ENCODE results near the gene CD27.

The CD27 gene

DNA sequence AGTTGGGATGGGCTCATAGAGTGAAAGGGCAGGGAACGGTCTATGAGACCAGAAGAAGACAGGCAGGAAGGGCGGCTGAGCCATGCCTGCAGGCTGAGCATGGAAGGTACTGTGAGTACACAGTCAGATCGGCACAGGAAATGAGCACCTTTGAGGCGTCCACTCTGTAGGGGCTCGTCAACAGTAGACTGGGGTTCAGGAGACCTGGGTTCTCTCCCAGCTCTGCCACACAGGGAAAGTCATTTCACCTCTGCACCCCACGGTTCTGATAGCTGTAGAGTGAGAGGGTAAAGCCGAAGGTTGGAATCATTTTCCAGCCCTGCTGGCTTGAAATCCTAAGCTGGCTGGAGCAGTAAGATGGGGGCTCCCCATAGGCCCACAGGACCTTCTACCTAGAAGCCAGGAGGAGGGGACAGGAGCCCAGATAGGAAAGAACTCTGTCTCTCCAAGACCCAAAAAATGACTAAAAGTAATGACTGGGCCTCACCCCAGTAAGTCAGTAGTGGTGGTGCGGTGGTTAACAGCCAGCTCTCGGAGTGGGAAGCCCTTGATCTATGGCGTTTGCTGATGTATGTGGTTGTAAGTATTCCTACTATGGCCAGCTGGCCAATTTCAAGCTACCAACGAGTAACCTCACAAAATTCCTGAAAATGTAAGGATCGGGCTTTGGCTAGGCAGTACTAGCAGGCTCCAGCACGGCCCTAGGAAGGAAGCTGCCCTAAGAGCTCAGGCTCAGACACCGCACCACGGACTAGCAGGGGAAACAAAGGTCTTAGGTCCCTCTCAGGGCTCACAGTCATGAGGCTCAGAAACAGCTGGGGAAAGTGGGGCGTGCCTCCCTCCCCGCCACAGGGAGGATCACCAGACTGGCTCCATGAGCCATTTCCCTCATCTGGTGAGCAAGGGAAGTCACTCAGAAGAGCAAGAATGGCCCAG lies 10.3 kb upstream of the CD27 start:
- no peak overlapping the region for H3K4me3 ChIP-seq (ENCODE audit: low read length)
- DNase-seq (ENCODE audit: low read depth) = no peak
- TF ChIP-seq, protein P1, sequence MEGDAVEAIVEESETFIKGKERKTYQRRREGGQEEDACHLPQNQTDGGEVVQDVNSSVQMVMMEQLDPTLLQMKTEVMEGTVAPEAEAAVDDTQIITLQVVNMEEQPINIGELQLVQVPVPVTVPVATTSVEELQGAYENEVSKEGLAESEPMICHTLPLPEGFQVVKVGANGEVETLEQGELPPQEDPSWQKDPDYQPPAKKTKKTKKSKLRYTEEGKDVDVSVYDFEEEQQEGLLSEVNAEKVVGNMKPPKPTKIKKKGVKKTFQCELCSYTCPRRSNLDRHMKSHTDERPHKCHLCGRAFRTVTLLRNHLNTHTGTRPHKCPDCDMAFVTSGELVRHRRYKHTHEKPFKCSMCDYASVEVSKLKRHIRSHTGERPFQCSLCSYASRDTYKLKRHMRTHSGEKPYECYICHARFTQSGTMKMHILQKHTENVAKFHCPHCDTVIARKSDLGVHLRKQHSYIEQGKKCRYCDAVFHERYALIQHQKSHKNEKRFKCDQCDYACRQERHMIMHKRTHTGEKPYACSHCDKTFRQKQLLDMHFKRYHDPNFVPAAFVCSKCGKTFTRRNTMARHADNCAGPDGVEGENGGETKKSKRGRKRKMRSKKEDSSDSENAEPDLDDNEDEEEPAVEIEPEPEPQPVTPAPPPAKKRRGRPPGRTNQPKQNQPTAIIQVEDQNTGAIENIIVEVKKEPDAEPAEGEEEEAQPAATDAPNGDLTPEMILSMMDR (conservative IDR thresholded peaks at IDR 0.05; ENCODE audit: low read depth, low read length) = no peak

GRCh38 chr12:6435961-6436715 lies 8.6 kb upstream of the CD27 start:
- DNase-seq (ENCODE audit: low read depth) = no peak
- no peak overlapping the region for H3K4me3 ChIP-seq (ENCODE audit: low read length)
- TF ChIP-seq, protein P1 (conservative IDR thresholded peaks at IDR 0.05; ENCODE audit: low read depth, low read length) = no peak

DNA sequence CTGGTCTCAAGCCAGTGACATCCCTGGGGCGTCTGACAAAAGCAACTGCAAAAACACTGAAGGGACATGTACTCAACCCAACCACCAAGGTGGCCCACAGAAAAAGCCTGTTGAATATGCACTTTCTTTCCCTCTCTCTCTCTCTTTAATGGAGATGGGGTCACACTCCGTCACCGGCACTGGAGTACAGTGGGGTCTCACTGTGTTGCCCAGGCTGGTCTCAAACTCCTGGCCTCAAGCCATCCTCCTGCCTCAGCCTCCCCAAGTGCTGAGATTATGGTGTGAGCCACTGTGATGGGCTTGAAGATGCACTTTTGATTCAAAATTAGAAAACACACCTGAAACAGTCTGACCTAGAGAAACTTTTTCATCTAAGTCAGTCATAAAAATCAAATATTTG lies 7.2 kb upstream of the CD27 start:
- TF ChIP-seq, protein P1 (conservative IDR thresholded peaks at IDR 0.05; ENCODE audit: low read depth, low read length) = no peak
- no peak for DNase-seq (ENCODE audit: low read depth)
- no peak overlapping the region for H3K4me3 ChIP-seq (ENCODE audit: low read length)

GRCh38 chr12:6438345-6438744 lies 6.4 kb upstream of the CD27 start:
- H3K4me3 ChIP-seq (ENCODE audit: low read length) = no peak overlapping the region
- TF ChIP-seq, protein P1 (conservative IDR thresholded peaks at IDR 0.05; ENCODE audit: low read depth, low read length) = no peak
- no peak for DNase-seq (ENCODE audit: low read depth)

GRCh38 chr12:6440391-6440790 lies 4.4 kb upstream of the CD27 start:
- no peak overlapping the region for H3K4me3 ChIP-seq (ENCODE audit: low read length)
- TF ChIP-seq, protein P1 (conservative IDR thresholded peaks at IDR 0.05; ENCODE audit: low read depth, low read length) = no peak
- no peak for DNase-seq (ENCODE audit: low read depth)

GRCh38 chr12:6442836-6443235 lies 1.9 kb upstream of the CD27 start:
- DNase-seq (ENCODE audit: low read depth) = no peak
- TF ChIP-seq, protein P1 (conservative IDR thresholded peaks at IDR 0.05; ENCODE audit: low read depth, low read length) = no peak
- H3K4me3 ChIP-seq (ENCODE audit: low read length) = no peak overlapping the region
